Ovary (tissue), 9 donors: ENCODE results near the gene IL18BP. TPM values are rescaled to one million over a fixed set of nuclear protein-coding genes. Genes with fewer than 3 reads are reported as not detected.

ENCODE experiments used
- DNase-seq, 5 donors: peaks; one replicate each; pipeline ENCODE4 v3.0.0-alpha.2; 2019 to 2020
- H3K27ac ChIP-seq, 2 donors: fragments of 200-600 bp; one replicate each; pipeline versions ENCODE4 v1.5.1 to v1.8.0; 2019 to 2022
- H3K27me3 ChIP-seq: fragments of 200-600 bp; one replicate; pipeline ENCODE4 v1.8.0; 2022
- H3K36me3 ChIP-seq: fragments of 200-600 bp; sonication (generic); one replicate; pipeline ENCODE4 v1.5.1; 2019
- H3K4me1 ChIP-seq: one replicate; pipeline ENCODE4 v1.8.1; 2013; ENCODE audit warnings: mild to moderate bottlenecking, moderate library complexity; ENCODE audit not compliant: insufficient read depth
- H3K4me3 ChIP-seq: fragments of 200-600 bp; sonication (generic); one replicate; pipeline ENCODE4 v1.5.1; 2017
- H3K9me3 ChIP-seq, 2 donors: fragments of 200-600 bp in 1 of 2; sonication (generic) in 1 of 2; one replicate each; pipeline versions ENCODE4 v1.5.1 to v1.8.1; 2013 to 2019; ENCODE audit warnings: mild to moderate bottlenecking in 1 of 2, moderate library complexity in 1 of 2
- CTCF ChIP-seq, 3 donors: fragments of 450-650 bp in 2 of 3; fragments of 200-600 bp in 1 of 3; IDR thresholded peaks; one replicate each; pipeline versions ENCODE4 v1.5.1 to v1.8.0; 2016 to 2022; ENCODE audit warnings: antibody characterized with exemption in 3 of 3, mild to moderate bottlenecking in 1 of 3
- EP300 ChIP-seq: sonication (generic); formaldehyde crosslinking; IDR thresholded peaks from one replicate; pipeline ENCODE4 v1.6.1; 2017; ENCODE audit warnings: antibody characterized with exemption
- POLR2A ChIP-seq: fragments of 450-650 bp; IDR thresholded peaks from one replicate; pipeline ENCODE4 v1.6.1; 2017; ENCODE audit warnings: antibody characterized with exemption, mild to moderate bottlenecking, moderate library complexity
- WGBS, 3 donors: extraction: QIAGEN DNeasy Blood & Tissue Kit in 1 of 3; methylation state at CpG; one replicate each; pipeline versions ENCODE4 v1.1.5 to v1.1.7; 2013 to 2017; 5-methylcytosine and 5-hydroxymethylcytosine counted together
- intact Hi-C, 4 donors: fragments of 100-400 bp; cut with DNase I; formaldehyde crosslinking; loops; one replicate each; pipeline versions ENCODE4 v1.11.0 to v1.15.1; 2022 to 2023
- polyA plus RNA-seq, 2 donors: library from polyadenylated mRNA; stranded (reverse); fragments of 200-250 nt in 1 of 2; fragments of 350-450 nt in 1 of 2; fragmentation: Illumina TruSeq in 1 of 2; extraction: RNeasy Lipid Tissue Mini Kit (QIAGEN cat#74804) in 1 of 2; gene quantifications; one replicate each; pipeline ENCODE4 v1.2.3, GENCODE V29; 2013 to 2014
- total RNA-seq, 7 donors: library from RNA; depleted of rRNA in 2 of 7; stranded (reverse); fragments of >200 nt in 2 of 7; fragmentation: NEBNext Ultra II Directional in 3 of 7; extraction: Animal tissue kit (Norgen Biotek cat#: 25700) in 3 of 7; gene quantifications; one replicate each; pipeline versions ENCODE4 v1.1.0 to v1.2.4, GENCODE V29; 2016 to 2023
- donor health status: DM: no; HTN: no; CAD: no; lungs with moderate emphysema.
- donor health status: DM: no; HTN: no; CAD: no.
- donor health status: Bipolar disorder and iron deficiency.
- donor health status: DM: yes; HTN: yes; CAD: no.
- donor health status: DM: no; HTN: no; CAD: no.
- donor health status: DM: yes; HTN: yes; CAD: no.

IL18BP gene
- total and polyA plus RNA-seq, 9 donors: 4.6 to 17.1 (median 8.8) TPM

GRCh38 chr11:72024069-72024754 is 25.5 kb downstream of the IL18BP start:
- TF ChIP-seq POLR2A (no peak), EP300 (no peak), CTCF (IDR thresholded peaks at IDR 0.05) (no peak)
- Histone ChIP-seq H3K27me3 (no peaks in the 10 kb centered on the region), H3K4me1 (peaks cover 5% of the 10 kb centered on the region), H3K27ac (no peak overlapping the region), H3K4me3 (no peak overlapping the region), H3K9me3 (no peaks in the 10 kb centered on the region), H3K36me3 (no peaks in the 10 kb centered on the region)
- DNase-seq: no peak
- intact Hi-C loops: loop anchor here in 3 of 4 donors (2.0 to 5.0 kb wide), 3 partner anchors 67 to 69 kb away; no protein-coding TSS in a partner anchor
- WGBS, 3 donors: 28 to 37% (median 30%) methylated on average over 5 of the region's 5 CpGs

- no peak overlapping the region for H3K4me3 ChIP-seq
- H3K27me3 ChIP-seq: no peaks in the 10 kb centered on the region
- H3K4me1 ChIP-seq: peaks cover 5% of the 10 kb centered on the region
- intact Hi-C loops: loop anchor here in 1 of 4 donors (5.0 kb wide), 1 partner anchor 61 kb away; no protein-coding TSS in a partner anchor
- H3K36me3 ChIP-seq: no peaks in the 10 kb centered on the region
- DNase-seq: no peak
- TF ChIP-seq EP300: no peak
- no peak for TF ChIP-seq POLR2A
- no peak for TF ChIP-seq CTCF (IDR thresholded peaks at IDR 0.05)
- no peaks in the 10 kb centered on the region for H3K9me3 ChIP-seq
- no peak overlapping the region for H3K27ac ChIP-seq
- WGBS, 3 donors: 38 to 65% (median 61%) methylated on average over 1 of the region's 1 CpG
Measured at GRCh38 chr11:72026090-72026489, 27.4 kb downstream of the IL18BP start.

- Histone ChIP-seq H3K36me3 (no peaks in the 10 kb centered on the region), H3K27ac (no peak overlapping the region), H3K4me1 (peaks cover 5% of the 10 kb centered on the region), H3K27me3 (no peaks in the 10 kb centered on the region), H3K9me3 (no peaks in the 10 kb centered on the region), H3K4me3 (no peak overlapping the region)
- intact Hi-C loops: no loop called here
- 35 to 49% (median 49%) methylated on average over 1 of the region's 1 CpG for WGBS, 3 donors
- TF ChIP-seq POLR2A (no peak), CTCF (IDR thresholded peaks at IDR 0.05) (no peak), EP300 (no peak)
- DNase-seq: no peak
Measured at GRCh38 chr11:72030472-72031045, 31.9 kb downstream of the IL18BP start.

- Histone ChIP-seq H3K36me3 (no peaks in the 10 kb centered on the region), H3K27ac (no peak overlapping the region), H3K4me3 (no peak overlapping the region), H3K9me3 (no peaks in the 10 kb centered on the region), H3K27me3 (no peaks in the 10 kb centered on the region), H3K4me1 (peaks cover 16% of the 10 kb centered on the region)
- intact Hi-C loops: loop anchor here in 1 of 4 donors (2.0 kb wide), 1 partner anchor 42 kb away; no protein-coding TSS in a partner anchor
- no peak for TF ChIP-seq POLR2A
- TF ChIP-seq EP300: no peak
- no peak for TF ChIP-seq CTCF (IDR thresholded peaks at IDR 0.05)
- WGBS, 3 donors: 55 to 70% (median 60%) methylated on average over 3 of the region's 3 CpGs
- no peak for DNase-seq
Measured at GRCh38 chr11:72036687-72037086, 38.0 kb downstream of the IL18BP start.
